ENCODE results near the gene CD300A. TPM values are rescaled to one million over a fixed set of nuclear protein-coding genes. Genes with fewer than 3 reads are reported as not detected.

CD300A gene
- total and polyA plus RNA-seq, 2 donors (not counting 3 experiments of a cell fraction or from before 2014, with no cell fraction given): not detected

DNA sequence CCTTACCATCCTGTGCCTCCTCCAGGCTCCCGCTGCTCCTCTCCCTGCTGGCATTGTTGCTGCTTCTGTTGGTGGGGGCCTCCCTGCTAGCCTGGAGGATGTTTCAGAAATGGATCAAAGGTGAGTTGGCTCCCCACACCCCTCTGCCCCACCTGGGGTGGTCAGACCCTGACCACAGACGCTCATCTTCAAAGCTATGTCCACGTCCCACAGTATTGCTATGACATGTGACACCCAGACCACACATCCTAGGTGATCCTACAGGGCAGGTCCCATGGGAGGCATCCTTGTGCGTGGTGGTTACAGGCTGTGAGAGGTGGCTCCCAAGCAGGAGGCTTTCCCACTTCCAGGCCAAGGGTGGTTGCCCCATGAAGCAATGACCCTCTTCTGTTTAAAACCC is 11.0 kb downstream of the CD300A start:
- intact Hi-C loops (cut with micrococcal nuclease): no loop called here
- no TSS peak for BruUV-seq (replicated peaks)
- dilution Hi-C loops (cut with MboI; ENCODE audit: extremely low pct_ligation_motif_present, low sequenced_read_pairs): no loop called here
- Histone ChIP-seq H3K36me3 (ENCODE audit: control insufficient read depth in 2 of 2, extremely low read depth in 1 of 2, insufficient read depth in 2 of 2, low read length in 2 of 2) (no peaks in the 10 kb centered on the region), H3K9ac (replicated peaks; ENCODE audit: extremely low read depth, insufficient read depth, low read length) (no peak overlapping the region), H3K9me3 (replicated peaks; ENCODE audit: control insufficient read depth, insufficient read depth, low read length) (no peaks in the 10 kb centered on the region), H3K4me2 (ENCODE audit: insufficient read depth, low read length) (no peak overlapping the region), H2AFZ (ENCODE audit: low read depth, low read length) (no peak overlapping the region), H3K27ac (ENCODE audit: insufficient read depth, low read depth, low read length) (no peak overlapping the region), H3K4me1 (ENCODE audit: control insufficient read depth, extremely low read depth, insufficient read depth, low read length) (no peaks in the 10 kb centered on the region), H4K20me1 (replicated peaks; ENCODE audit: control insufficient read depth, extremely low read depth, insufficient read depth, low read length) (no peaks in the 10 kb centered on the region), H3K9me1 (replicated peaks; ENCODE audit: control insufficient read depth, extremely low read depth, insufficient read depth, low read length) (no peaks in the 10 kb centered on the region), H3K79me2 (ENCODE audit: control insufficient read depth, insufficient read depth, low read length) (no peaks in the 10 kb centered on the region), H3K27me3 (ENCODE audit: control insufficient read depth in 2 of 2, insufficient read depth in 2 of 2, low read length in 2 of 2) (no peaks in the 10 kb centered on the region), H3K4me3 (replicated peaks in 1 of 3; ENCODE audit: insufficient read depth in 1 of 3, low read depth in 1 of 3, low read length in 3 of 3) (no peak overlapping the region)
- TF ChIP-seq POLR2AphosphoS5 (IDR thresholded peaks at IDR 0.05; ENCODE audit: insufficient read depth, low read depth, low read length): no peak
- TF ChIP-seq, protein P1, sequence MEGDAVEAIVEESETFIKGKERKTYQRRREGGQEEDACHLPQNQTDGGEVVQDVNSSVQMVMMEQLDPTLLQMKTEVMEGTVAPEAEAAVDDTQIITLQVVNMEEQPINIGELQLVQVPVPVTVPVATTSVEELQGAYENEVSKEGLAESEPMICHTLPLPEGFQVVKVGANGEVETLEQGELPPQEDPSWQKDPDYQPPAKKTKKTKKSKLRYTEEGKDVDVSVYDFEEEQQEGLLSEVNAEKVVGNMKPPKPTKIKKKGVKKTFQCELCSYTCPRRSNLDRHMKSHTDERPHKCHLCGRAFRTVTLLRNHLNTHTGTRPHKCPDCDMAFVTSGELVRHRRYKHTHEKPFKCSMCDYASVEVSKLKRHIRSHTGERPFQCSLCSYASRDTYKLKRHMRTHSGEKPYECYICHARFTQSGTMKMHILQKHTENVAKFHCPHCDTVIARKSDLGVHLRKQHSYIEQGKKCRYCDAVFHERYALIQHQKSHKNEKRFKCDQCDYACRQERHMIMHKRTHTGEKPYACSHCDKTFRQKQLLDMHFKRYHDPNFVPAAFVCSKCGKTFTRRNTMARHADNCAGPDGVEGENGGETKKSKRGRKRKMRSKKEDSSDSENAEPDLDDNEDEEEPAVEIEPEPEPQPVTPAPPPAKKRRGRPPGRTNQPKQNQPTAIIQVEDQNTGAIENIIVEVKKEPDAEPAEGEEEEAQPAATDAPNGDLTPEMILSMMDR (IDR thresholded peaks at IDR 0.05; ENCODE audit: extremely low read depth in 1 of 2, insufficient read depth in 1 of 2, low read depth in 1 of 2, low read length in 2 of 2): no peak
- TF ChIP-seq, protein P2, sequence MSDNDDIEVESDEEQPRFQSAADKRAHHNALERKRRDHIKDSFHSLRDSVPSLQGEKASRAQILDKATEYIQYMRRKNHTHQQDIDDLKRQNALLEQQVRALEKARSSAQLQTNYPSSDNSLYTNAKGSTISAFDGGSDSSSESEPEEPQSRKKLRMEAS (IDR thresholded peaks at IDR 0.05; ENCODE audit: insufficient read depth, insufficient read length): no peak
- no peak for TF ChIP-seq MYC (IDR thresholded peaks at IDR 0.05; ENCODE audit: low read depth, low read length)
- no peak for FAIRE-seq
- ChIA-PET CTCF (no interaction called here), POLR2A (no interaction called here)
- DNase-seq (ENCODE audit: low read depth, low spot score): no peak

DNA sequence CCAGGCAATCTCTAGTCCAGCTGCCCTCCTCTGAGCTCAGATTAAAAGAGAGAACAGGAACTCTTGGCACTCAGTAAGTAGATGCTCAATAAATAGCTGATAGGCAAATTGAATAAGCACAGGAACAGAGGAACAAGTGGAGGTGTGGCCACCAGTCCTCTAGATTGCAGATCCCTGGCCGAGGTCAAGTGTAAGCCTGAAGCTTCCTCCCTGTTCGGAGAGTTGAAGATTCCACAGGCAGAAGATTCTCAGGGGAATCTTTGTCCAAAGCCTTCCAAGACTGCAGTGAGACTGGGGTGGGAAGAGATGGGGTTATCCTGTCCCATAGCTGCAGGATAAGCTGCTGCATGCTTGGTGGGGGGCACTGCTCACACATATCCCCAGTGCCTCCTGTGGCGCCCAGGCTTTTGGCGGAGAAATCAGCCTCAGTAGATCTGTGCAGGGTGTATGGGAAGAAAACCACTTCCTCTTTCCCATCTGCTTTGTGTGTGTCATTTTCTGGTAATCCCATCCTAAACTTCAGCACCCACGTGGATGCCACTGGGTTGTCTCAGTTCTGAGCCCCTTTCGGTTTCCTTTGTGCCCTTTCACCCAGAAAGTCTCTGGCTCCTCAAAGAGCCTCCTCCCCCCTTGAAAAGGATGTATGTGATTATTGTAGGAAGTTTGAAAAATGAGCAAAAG is 12.1 kb downstream of the CD300A start:
- H3K9me1 ChIP-seq (replicated peaks; ENCODE audit: control insufficient read depth, extremely low read depth, insufficient read depth, low read length): no peaks in the 10 kb centered on the region
- H3K79me2 ChIP-seq (ENCODE audit: control insufficient read depth, insufficient read depth, low read length): no peaks in the 10 kb centered on the region
- no peaks in the 10 kb centered on the region for H3K36me3 ChIP-seq (ENCODE audit: control insufficient read depth in 2 of 2, extremely low read depth in 1 of 2, insufficient read depth in 2 of 2, low read length in 2 of 2)
- no peak for DNase-seq (ENCODE audit: low read depth, low spot score)
- no peak overlapping the region for H3K4me3 ChIP-seq (replicated peaks in 1 of 3; ENCODE audit: insufficient read depth in 1 of 3, low read depth in 1 of 3, low read length in 3 of 3)
- no peak overlapping the region for H3K4me2 ChIP-seq (ENCODE audit: insufficient read depth, low read length)
- dilution Hi-C loops (cut with MboI; ENCODE audit: extremely low pct_ligation_motif_present, low sequenced_read_pairs): no loop called here
- H3K4me1 ChIP-seq (ENCODE audit: control insufficient read depth, extremely low read depth, insufficient read depth, low read length): no peaks in the 10 kb centered on the region
- H4K20me1 ChIP-seq (replicated peaks; ENCODE audit: control insufficient read depth, extremely low read depth, insufficient read depth, low read length): no peaks in the 10 kb centered on the region
- no peaks in the 10 kb centered on the region for H3K27me3 ChIP-seq (ENCODE audit: control insufficient read depth in 2 of 2, insufficient read depth in 2 of 2, low read length in 2 of 2)
- FAIRE-seq: no peak
- no peak overlapping the region for H2AFZ ChIP-seq (ENCODE audit: low read depth, low read length)
- CTCF ChIA-PET: interaction anchor here (0.9 kb wide), 1 partner anchor 99 kb away, joined by 3 read pairs; no protein-coding TSS in a partner anchor
- POLR2A ChIA-PET: no interaction called here
- TF ChIP-seq JUN (IDR thresholded peaks at IDR 0.05; ENCODE audit: borderline replicate concordance, insufficient read depth, insufficient read length, low read depth) (no peak), POLR2A (IDR thresholded peaks at IDR 0.05; ENCODE audit: low read depth, low read length) (no peak), EZH2 (IDR thresholded peaks at IDR 0.05; ENCODE audit: borderline replicate concordance, low read depth, low read length, severe bottlenecking) (no peak), MYC (IDR thresholded peaks at IDR 0.05; ENCODE audit: low read depth, low read length) (no peak), GATA2 (IDR thresholded peaks at IDR 0.05; ENCODE audit: insufficient read depth, insufficient read length, low read depth, low read length) (no peak), POLR2AphosphoS5 (IDR thresholded peaks at IDR 0.05; ENCODE audit: insufficient read depth, low read depth, low read length) (no peak), FOS (IDR thresholded peaks at IDR 0.05; ENCODE audit: borderline replicate concordance, insufficient read depth, low read length) (no peak)
- TF ChIP-seq, protein P2 (IDR thresholded peaks at IDR 0.05; ENCODE audit: insufficient read depth, insufficient read length): no peak
- TF ChIP-seq, protein P1 (IDR thresholded peaks at IDR 0.05; ENCODE audit: extremely low read depth in 1 of 2, insufficient read depth in 1 of 2, low read depth in 1 of 2, low read length in 2 of 2): no peak
- no TSS peak for BruUV-seq (replicated peaks)
- no peak overlapping the region for H3K27ac ChIP-seq (ENCODE audit: insufficient read depth, low read depth, low read length)
- intact Hi-C loops (cut with micrococcal nuclease): no loop called here
- no peak overlapping the region for H3K9ac ChIP-seq (replicated peaks; ENCODE audit: extremely low read depth, insufficient read depth, low read length)
- H3K9me3 ChIP-seq (replicated peaks; ENCODE audit: control insufficient read depth, insufficient read depth, low read length): no peaks in the 10 kb centered on the region

Measured in endothelial cell of umbilical vein (primary cell).